HK-2 (cell line): Measurements from ENCODE around the gene MALT1.
"Not testable (repeated sequence)": the region's sequence is repeated elsewhere in the genome, so short reads cannot be mapped to it uniquely, and the experiment has no call there.

Experiments used
- DNase-seq: peaks from one replicate; pipeline ENCODE4 v3.0.0-alpha.2; 2018; ENCODE audit not compliant: unreplicated experiment

Gene MALT1

GRCh38 chr18:58671111-58671631, at the start of gene MALT1:
Gene MALT1, plus strand, starts transcription at chr18:58671465. Its CDS starts 179 bp downstream, at chr18:58671644.
- peak; percentile 91 for DNase-seq

GRCh38 chr18:58624011-58624410, 47.3 kb upstream of the MALT1 start:
- DNase-seq = no peak

GRCh38 chr18:58625839-58626238, 45.4 kb upstream of the MALT1 start:
- no peak for DNase-seq

GRCh38 chr18:58630071-58630470, 41.2 kb upstream of the MALT1 start:
- DNase-seq = no peak

- no peak for DNase-seq
These were observed 40.0 kb upstream of the MALT1 start for GRCh38 chr18:58631301-58631700.

GRCh38 chr18:58632552-58632951, 38.7 kb upstream of the MALT1 start:
- no peak for DNase-seq

- no peak for DNase-seq
These were observed 37.4 kb upstream of the MALT1 start for GRCh38 chr18:58633874-58634273.

- no peak for DNase-seq
These were observed 35.4 kb upstream of the MALT1 start for GRCh38 chr18:58635891-58636290.

- DNase-seq = no peak
These were observed 34.1 kb upstream of the MALT1 start for GRCh38 chr18:58637197-58637596.

GRCh38 chr18:58637946-58638345, 33.3 kb upstream of the MALT1 start:
- DNase-seq = no peak

GRCh38 chr18:58638441-58638840, 32.8 kb upstream of the MALT1 start:
- no peak for DNase-seq

- no peak for DNase-seq
These were observed 32.0 kb upstream of the MALT1 start for GRCh38 chr18:58639237-58639636.

- no peak for DNase-seq
These were observed 31.4 kb upstream of the MALT1 start for GRCh38 chr18:58639751-58640427.

- no peak for DNase-seq
These were observed 30.8 kb upstream of the MALT1 start for GRCh38 chr18:58640428-58640805.

GRCh38 chr18:58640891-58641610, 30.2 kb upstream of the MALT1 start:
- no peak for DNase-seq

GRCh38 chr18:58643557-58643956, 27.7 kb upstream of the MALT1 start:
- DNase-seq = not testable (repeated sequence)

GRCh38 chr18:58645398-58645797, 25.9 kb upstream of the MALT1 start:
- DNase-seq = no peak

GRCh38 chr18:58646334-58646862, 24.9 kb upstream of the MALT1 start:
- no peak for DNase-seq

GRCh38 chr18:58649966-58650816, 21.1 kb upstream of the MALT1 start:
- DNase-seq = no peak

GRCh38 chr18:58650830-58651229, 20.4 kb upstream of the MALT1 start:
- DNase-seq = not testable (repeated sequence)

GRCh38 chr18:58653144-58653722, 18.0 kb upstream of the MALT1 start:
- DNase-seq = not testable (repeated sequence)
